Forelimb muscle (tissue), 1 donor: ENCODE results near the gene VGLL3. TPM values are rescaled to one million over a fixed set of nuclear protein-coding genes. Genes with fewer than 3 reads are reported as not detected.
"Not testable (repeated sequence)": the region's sequence is repeated elsewhere in the genome, so short reads cannot be mapped to it uniquely, and the experiment has no call there.

ENCODE experiments used
- DNase-seq: peaks from one replicate; pipeline ENCODE4 v3.0.0-alpha.2; 2013; ENCODE audit warnings: low read depth
- polyA plus RNA-seq: library from polyadenylated mRNA; unstranded; fragments of 120-200 nt; gene quantifications from one replicate; pipeline ENCODE4 v1.2.1, GENCODE V29; 2013; ENCODE audit not compliant: insufficient read length

Gene VGLL3, protein sequence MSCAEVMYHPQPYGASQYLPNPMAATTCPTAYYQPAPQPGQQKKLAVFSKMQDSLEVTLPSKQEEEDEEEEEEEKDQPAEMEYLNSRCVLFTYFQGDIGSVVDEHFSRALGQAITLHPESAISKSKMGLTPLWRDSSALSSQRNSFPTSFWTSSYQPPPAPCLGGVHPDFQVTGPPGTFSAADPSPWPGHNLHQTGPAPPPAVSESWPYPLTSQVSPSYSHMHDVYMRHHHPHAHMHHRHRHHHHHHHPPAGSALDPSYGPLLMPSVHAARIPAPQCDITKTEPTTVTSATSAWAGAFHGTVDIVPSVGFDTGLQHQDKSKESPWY
- 25.9 TPM for polyA plus RNA-seq

DNA sequence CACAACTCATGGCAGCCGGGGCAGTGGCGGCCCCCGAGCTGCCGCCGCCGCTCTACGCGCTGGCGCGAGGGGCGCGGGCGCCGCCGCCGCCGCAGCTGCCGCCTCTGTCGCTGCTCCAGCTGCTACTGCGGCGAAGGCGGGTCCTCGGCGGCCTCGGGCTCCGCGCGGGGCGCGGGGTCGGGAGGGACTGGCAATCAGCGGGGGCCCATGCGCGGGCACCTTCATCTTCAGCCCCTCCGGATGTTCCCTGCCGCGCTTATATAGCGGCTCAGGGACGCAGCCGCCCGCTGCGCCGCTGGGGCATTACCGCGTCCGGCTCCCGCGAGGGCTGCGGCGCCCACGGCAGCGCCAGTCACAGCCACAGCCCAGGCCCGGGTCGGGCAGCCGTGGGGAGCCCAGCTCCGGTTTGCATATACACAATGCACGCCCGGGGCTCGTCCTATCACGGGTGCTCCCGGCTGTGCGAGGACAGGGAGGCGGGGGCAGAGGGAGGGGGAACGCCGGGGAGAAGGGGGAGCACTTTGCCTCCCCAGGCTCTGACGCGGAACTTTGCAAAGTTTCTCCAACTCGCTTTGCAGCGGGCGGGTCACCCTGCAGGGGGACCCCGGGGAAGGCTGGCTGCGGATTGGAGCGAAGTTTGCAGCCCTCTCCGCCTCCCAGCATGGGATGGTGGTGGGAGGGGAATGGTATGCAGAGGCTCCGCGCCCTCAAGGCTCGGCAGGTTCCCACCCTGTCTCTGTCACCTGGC, at the start of gene VGLL3:
TSS of gene VGLL3 (minus strand) at position 416 of the 748 bp plus-strand sequence. CDS start at position 10, 406 bp downstream.
- DNase-seq, result no peak

DNA sequence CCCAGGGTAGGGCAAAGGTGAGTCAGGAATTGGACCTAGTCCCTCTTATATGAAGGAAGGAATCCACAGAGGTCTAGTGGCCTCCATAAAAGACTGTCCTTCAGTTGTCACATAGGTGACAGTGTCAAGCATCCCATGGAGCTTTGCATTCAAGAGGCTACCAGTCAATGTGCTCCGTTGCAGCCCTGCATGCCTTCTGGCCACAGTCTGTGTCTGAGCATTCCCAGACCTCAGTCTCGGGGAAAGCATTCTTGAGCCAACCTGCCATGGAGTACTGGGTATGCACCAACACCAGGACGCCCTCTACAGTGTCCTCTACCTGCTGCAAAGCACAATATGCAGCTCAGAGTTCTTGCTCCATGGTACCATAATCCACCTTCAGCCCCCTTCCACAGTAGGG, 46.7 kb upstream of the VGLL3 start:
- no peak for DNase-seq

DNA sequence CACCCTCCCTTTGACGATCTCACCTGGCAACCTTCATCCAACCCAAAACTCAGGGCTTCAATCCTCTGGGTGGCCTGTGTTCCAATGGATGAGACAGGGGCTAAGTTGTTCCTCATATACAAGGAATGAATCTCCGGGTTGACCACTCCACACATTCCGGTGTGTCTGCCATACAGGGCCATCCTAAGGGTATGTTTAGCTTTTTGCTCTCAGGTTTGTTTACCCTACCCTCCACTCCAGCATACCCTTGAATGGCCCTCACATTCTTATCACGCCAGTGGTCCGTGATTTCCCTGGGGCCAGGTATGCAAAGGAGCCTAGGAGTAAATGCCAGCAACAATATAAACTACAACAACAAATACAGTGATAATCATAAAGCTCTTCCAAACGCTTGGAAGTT, 45.7 kb upstream of the VGLL3 start:
- no peak for DNase-seq

DNA sequence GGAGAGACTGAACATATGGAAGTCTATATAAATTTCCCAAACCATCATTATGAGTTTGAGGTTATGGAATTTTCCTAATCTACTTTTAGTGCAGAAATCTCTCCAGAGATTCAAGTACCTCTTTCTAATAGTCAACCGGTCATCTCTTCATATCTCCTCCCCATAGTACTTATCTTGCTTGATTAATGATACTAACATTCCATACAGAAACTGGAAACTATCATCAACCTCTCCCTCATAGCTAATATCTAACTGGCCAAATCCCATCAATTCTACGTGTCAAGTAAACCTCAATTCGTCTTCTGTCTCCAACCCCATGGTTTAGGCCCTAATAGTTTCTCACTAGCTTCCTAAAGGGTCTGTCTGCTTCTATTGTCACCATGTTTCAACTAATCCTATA, 44.4 kb upstream of the VGLL3 start:
- no peak for DNase-seq

DNA sequence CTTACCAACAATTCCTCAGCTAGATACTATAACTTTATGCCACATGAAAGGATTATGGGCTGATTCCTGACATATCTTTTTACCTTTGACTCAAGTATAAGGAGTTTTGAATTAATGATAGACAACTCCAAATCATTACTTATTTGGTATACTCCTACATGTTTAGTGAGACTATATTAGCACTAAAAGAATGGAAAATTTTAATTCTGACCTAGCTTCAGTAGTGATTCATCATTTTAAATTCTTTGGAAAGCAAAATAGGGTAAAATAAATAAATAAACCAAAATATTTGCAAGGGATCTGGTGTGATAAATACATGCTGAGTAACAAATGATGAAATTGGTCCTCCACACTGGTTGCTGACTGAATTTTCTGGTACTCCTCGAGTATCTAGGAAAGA, 42.3 kb upstream of the VGLL3 start:
- DNase-seq, result no peak

DNA sequence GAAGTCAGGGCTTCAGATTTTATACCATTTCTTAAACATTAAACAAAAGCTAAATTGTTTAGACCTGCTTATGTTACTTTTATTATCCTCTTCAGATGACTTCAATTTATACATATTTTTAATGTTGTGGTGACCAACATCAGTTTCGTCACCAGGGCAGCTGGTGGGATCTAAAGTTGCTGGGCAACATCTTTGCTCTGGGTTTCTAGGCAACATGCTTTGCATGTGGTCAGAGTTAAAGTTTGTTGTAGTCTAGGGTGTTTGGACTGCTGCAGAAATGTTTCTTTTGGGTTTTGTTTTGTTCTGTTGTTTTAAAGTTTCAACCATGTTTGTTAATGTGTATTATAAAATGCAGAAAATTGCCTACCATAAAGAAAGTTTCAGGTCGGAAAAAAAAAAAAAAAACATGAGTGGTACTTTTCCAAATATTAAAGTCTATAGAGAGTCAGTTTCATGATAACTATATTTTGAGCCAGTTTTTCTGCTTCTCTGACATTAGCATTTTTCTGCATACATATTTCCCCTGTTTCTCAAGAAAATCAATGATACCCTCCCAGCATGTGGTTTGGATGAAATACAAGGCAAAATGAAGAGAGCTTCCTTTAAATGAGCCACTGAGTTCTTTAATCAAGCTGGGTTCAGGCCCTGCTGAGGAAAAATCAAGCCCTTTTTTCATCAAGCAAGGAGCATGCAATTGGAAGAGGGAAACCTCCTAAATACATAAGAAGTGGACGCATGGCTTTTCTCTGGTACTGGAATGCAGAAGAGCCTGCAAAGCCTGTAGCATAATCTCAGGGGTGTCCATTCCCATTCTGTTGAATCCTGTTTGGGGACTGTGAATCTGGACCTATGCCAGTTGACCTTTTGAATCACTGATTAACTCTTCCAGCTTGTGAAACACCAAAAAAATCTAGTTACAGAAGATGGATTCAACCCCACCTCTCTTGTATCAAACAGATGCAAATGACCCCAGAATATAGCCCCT, 35.0 kb upstream of the VGLL3 start:
- DNase-seq, result no peak

DNA sequence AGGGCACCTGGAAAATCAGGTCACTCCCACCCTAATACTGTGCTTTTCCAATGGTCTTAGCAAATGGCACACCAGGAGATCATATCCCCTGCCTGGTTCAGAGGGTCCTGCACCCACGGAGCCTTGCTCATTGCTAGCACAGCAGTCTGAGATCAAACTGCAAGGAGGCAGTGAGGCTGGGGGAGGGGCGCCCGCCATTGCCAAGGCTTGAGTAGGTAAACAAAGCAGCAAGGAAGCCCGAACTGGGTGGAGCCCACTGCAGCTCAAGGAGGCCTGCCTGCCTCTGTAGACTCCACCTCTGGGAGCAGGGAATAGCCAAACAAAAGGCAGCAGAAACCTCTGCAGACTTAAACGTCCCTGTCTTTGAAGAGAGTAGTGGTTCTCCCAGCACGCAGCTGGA, 26.4 kb upstream of the VGLL3 start:
- not testable (repeated sequence) for DNase-seq

DNA sequence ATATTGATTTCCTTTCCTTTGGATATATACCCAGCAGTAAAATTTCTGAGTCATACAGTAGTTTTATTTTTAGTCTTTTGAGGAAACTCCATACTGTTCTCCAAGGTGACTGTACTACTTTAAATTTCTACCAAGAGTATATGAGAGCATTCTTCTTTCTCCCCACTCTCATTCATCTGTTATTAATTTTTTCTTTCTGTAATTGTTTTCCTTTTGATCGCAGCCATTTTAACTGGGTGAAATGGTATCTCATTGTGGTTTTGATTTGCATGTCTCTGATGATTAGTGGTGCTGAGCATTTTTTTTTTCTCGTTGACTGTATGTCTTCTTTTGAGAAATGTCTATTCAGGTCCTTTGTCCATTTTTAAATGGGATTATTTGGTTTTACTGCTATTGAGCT, 18.3 kb upstream of the VGLL3 start:
- DNase-seq, result no peak

DNA sequence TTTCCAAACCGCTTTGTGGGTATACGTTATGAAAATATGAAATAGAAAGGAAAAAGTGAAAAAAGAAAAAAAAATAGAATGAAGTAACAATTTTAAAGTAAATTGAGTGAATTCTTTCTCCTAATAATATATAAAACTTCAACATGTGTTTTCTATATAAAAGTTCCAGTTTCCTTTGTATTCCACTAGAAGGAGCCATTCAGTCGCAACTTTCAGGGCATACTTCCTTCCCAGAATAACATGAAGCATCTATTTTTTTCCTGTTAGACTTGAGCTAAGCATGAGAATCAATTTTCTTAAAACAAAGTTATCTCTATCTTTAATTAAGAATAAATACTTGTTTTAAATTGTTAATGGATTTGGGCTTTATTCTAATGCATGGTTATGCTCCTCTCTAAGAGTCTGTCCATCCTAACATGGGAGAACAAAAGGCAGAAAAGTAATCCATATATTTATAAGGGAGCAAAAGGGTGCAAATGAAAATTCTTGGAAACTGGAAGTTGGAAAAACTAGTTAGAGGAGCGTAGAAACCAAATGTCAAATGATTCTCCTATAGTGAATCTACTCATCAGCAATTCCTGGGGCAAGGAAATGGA, 16.0 kb upstream of the VGLL3 start:
- no peak for DNase-seq

DNA sequence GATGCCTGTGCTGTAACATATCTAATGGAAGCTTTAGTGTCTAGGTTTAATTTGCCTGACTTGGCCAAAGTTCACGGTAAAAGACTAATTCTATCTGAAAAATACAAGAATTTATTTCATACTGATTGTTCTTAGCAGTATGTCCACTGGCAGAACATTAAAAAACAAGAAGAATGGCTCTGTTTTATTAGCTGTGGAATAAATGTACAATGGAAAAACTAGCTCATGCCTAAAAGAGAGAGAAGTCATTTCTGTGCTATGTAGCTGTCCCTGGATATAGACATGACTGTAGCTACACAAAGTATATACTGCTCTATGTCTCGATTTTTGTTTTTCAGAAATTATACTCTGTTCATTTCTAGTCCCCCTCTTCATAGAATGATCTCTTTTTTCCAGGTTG, 13.9 kb upstream of the VGLL3 start:
- DNase-seq, result no peak

DNA sequence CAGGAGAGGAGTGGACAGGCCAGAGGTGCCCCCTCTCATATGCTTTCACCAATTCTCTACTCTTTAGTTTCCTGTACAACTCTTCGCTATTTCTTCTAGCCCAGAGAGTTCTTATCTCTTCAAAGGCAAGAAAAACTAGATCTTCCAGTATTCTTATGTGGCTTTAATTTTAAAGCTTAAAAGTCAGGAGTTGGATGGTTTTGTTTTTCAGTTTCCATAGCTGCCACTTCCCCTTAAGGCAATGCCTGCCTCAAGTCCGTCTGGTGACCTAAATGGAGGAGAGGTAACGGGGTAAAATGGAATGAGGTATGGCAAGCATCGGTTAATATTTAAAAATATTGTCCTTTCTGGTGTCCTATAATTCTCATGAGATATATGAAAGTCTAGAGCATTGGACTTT, 11.4 kb upstream of the VGLL3 start:
- DNase-seq, result no peak

DNA sequence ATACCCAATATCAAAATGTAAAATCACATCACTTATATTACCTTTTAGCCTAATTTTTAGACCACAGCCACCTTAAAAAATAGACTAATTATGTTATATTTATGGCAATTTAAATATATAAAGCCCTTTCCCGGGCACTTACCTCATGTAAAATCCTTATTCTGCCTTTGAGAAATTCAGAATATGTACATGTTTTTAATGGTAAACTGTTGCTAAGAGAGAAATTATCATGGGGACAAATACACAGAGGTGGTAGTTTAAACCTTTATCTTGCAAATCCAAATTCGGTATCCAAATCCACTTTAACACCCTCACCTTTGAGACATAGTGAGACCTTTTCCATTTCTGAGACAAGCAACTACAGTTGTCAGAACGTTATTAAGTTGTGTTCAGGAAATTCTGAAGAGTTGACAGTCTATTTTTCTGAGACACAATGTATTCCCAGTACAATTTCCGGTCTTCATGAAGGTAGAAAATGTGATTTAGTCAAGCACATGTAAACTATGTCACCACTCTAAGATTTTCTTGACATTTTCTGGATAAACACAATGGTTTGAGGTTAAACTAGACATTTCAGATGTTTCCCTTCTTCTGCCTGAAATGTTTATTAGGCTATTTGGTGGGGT, 10.6 kb upstream of the VGLL3 start:
- no peak for DNase-seq

DNA sequence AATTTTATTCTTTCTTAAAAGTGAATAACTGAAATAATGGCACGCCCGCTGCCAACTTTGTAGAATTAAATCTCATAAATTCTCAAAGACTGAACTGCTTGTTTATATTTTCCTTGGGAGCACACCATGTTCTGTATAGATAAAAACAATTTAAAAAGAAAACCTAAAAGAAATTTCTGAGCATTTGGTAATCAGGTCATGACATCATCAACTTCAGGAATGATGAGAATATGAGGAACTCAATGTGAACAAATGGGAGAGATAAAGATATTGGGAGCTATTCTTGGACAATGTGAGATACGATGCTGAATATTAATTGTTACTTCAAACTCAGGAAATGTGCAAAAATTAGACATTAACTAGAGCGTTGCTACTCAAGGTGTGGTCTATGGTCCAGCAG, 10.0 kb upstream of the VGLL3 start:
- DNase-seq, result no peak

DNA sequence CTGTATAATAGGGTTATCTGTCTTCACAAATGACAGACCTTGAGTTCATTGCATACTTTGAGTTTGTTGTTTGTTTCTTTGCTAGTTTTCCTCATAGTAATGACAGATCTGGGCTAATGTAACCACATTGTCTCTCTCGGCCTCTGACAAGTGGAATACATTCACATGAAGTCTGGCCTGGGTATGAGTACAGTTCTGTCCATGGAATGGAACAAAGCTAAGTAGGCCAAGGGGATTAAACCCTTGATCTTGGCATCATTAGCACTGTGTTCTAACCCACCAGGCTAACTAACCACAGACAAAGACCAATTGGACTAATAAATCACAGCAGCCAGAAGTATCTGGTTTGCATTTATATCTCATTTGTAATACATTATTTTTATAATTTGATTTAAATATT, 7.6 kb upstream of the VGLL3 start:
- no peak for DNase-seq

DNA sequence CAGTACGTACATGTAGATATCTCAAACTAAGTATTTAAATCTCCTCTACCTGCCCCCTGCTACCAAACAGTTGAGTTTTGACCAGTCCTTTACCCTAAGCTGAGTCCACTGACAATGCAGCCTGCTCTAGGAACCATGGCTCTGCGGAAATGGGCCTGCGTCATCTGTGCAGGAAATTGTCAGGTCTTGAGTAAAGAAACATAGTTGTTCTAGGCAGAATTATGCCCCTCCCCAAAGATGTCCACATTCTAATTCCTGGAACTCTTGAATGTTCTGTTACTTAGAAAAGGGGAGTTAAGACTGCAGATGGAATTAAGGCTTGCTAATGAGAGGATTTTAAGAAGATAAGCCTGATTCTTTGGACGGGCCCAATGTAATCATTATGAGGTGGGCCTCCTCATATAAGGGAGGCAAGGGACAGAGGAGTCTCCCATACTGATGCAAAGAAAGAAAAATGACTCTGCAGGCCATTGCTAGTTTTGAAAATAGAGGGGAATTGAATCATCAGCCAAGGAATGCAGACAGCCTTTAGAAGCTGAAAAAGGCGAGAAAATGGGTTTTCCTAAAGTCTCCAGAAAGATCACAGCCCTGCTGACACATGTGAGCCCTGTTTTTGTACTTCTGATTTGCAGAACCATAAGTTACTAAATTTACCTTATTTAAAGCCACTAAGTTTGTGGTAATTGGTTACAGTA, 5.5 kb upstream of the VGLL3 start:
- no peak for DNase-seq

DNA sequence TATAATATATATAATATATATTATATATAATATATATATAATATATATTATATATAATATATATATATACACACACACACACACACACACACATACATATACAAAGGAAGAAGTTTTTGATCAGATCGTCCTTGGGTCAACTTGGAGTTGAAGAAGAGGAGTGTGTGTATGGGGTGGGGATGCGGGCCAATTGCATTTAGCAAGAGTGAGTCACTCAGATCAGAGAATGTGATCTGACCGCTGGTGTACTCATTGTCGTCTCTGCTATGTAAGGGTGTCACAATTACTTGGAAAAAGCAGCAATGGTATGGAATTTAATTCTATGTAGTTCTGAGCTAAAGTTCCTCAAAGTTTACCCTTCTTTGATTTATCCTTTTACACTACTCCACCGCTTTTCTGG, 4.6 kb upstream of the VGLL3 start:
- no peak for DNase-seq

DNA sequence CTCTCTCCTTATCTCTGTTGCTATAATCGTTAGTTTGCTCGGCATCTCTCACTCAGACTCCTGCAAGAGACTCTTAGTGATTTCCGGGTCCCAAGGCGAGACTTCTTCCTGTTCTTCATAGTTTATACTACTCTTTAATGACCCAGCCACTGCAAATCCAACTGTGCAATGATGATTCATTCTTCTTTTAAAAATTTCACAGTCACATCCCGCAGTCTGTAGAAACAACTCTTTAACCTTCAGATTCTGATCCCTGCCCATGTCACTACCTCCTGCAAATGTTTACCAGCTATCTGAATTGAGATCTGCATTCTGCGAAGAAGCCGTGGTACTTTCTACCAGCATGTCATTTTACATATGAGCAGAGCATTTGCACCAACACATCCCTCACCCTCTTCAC, 2.8 kb upstream of the VGLL3 start:
- no peak for DNase-seq

DNA sequence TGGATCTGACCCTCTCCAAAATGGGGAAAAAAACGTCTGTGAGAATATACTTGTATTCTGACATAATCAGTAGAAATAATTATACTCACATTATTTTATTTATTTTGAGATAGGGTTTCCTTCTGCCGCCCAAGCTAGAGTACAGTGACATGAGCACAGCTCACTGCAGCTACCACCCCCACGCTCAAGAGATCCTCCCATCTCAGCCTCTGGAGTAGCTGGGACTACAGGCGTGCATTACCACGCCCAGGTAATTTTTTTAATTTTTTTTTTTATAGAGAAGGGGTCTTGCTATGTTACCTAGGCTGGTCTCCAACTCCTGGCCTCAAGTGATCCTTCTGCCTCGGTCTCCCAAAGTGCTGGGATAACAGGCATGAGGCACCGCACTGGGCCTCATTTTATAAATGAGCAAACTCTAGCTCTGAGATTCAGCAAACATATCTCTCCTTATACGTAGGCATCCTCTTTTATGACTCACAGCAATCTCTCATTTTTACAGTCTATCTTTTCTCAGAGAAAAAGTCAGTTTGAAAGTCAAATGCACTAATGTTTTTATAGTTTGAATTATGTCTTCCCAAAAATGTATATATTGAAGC, 989 bp upstream of the VGLL3 start:
- no peak for DNase-seq

DNA sequence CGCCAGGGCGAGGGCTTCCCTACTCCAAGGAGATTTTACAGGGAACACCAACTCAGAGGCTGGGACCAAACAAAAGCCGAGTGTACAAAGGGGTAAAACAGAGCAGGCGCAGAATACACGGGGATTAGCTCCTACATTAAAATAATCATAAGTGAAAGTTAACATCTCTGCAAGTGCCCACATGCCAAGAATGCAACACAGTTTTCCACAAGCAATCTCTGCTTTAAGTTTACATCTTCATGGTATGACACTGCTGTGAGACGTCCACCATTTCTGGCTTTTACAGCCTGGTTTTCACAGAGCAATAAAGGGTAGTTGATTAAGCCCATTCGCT, 500 bp upstream of the VGLL3 start:
- no peak for DNase-seq

DNA sequence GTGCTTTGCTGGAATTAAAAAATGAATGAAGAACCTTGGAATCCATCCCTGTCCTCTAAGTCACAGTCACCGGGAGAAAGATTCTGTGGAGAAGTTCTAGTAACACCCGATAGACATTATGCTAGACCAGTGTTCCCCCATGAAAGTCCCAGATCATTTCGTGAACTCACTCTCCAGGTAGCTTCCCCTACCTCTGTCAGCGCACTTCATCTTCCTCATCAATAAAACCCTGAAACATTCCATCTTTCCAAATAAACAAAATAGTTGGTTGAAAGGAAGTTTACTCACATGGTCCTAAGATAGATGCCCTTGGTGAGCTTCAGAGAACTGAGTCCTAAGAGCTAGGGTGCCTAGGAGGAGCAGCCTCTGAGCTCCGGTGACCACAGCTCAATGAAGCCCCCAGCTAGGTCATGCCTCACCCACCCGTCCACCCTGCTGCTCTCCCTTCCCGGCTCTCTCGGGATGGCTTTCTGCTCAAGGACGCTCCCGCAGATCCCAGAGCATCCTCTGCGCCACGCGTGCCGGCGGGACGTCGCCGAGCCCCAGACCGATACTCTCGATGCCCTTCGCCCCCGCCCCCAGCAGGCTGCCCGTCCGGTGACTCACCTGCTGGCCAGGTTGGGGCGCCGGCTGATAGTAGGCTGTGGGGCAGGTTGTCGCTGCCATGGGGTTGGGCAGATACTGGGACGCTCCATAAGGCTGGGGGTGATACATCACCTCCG, 776 bp downstream of the VGLL3 start:
- no peak for DNase-seq
